Activated CD8-positive, alpha-beta memory T cell treated with anti-CD3 and anti-CD28 coated beads for 48 hours (primary cell): ENCODE results near the gene ZDHHC21.

Experiments
- DNase-seq, 3 experiments: peaks; one replicate each; pipeline ENCODE4 v3.0.0-alpha.2; 2020; ENCODE audit warnings: low read depth in 2 of 3, low spot score in 2 of 3

Gene ZDHHC21

GRCh38 chr9:14693251-14693861 is at the start of gene ZDHHC21:
ZDHHC21 (minus strand) TSS chr9:14693432; CDS start chr9:14674340, 19,092 bp downstream.
- peak; percentile 32 to 56 (median 33) for DNase-seq

- no peak for DNase-seq
Measured at GRCh38 chr9:14741369-14741768, 48.1 kb upstream of the ZDHHC21 start.

- DNase-seq = no peak
Measured at GRCh38 chr9:14733133-14733532, 39.9 kb upstream of the ZDHHC21 start.

- DNase-seq = no peak
Measured at GRCh38 chr9:14731294-14731981, 38.2 kb upstream of the ZDHHC21 start.

- DNase-seq = no peak
Measured at GRCh38 chr9:14730461-14730898, 37.2 kb upstream of the ZDHHC21 start.

- no peak for DNase-seq
Measured at GRCh38 chr9:14723301-14723700, 30.1 kb upstream of the ZDHHC21 start.

GRCh38 chr9:14722391-14723035 is 29.3 kb upstream of the ZDHHC21 start, which contains the start of gene CER1:
CER1 (minus strand) TSS chr9:14722733; CDS start chr9:14722672, 61 bp downstream.
- no peak for DNase-seq

- no peak for DNase-seq
Measured at GRCh38 chr9:14719231-14719923, 26.1 kb upstream of the ZDHHC21 start.

GRCh38 chr9:14715102-14715501 is 21.9 kb upstream of the ZDHHC21 start:
- no peak for DNase-seq

- no peak for DNase-seq
Measured at GRCh38 chr9:14713187-14713767, 20.0 kb upstream of the ZDHHC21 start.

- no peak for DNase-seq
Measured at GRCh38 chr9:14710804-14711203, 17.6 kb upstream of the ZDHHC21 start.

- no peak for DNase-seq
Measured at GRCh38 chr9:14706530-14707140, 13.4 kb upstream of the ZDHHC21 start.

- no peak for DNase-seq
Measured at GRCh38 chr9:14705079-14705478, 11.8 kb upstream of the ZDHHC21 start.

- no peak for DNase-seq
Measured at GRCh38 chr9:14704281-14704680, 11.0 kb upstream of the ZDHHC21 start.

- no peak for DNase-seq
Measured at GRCh38 chr9:14702200-14702720, 9.0 kb upstream of the ZDHHC21 start.

GRCh38 chr9:14692470-14693250 is 572 bp downstream of the ZDHHC21 start:
- peak in 2 of 3 experiments; percentile 0 to 8 for DNase-seq

GRCh38 chr9:14690948-14691730 is 2.1 kb downstream of the ZDHHC21 start:
- no peak for DNase-seq

GRCh38 chr9:14687042-14687719 is 6.1 kb downstream of the ZDHHC21 start:
- DNase-seq = no peak
